Progenitor cell of endocrine pancreas (in vitro differentiated cells): Measurements from ENCODE around the gene FBXO42. TPM values are rescaled to one million over a fixed set of nuclear protein-coding genes. Genes with fewer than 3 reads are reported as not detected.

ENCODE experiments used
- DNase-seq: peaks from one replicate; pipeline ENCODE4 v3.0.0; 2021; ENCODE audit warnings: low spot score; ENCODE audit not compliant: unreplicated experiment
- H3K27ac Mint-ChIP-seq: 2 replicates; pipeline ENCODE4 v1.8.0; 2021; ENCODE audit warnings: mild to moderate bottlenecking, moderate library complexity, mixed read lengths
- H3K27me3 Mint-ChIP-seq: 2 replicates; pipeline ENCODE4 v1.8.0; 2021; ENCODE audit warnings: mixed read lengths
- H3K36me3 Mint-ChIP-seq: 2 replicates; pipeline ENCODE4 v1.8.0; 2022; ENCODE audit warnings: mixed read lengths; ENCODE audit not compliant: insufficient read depth
- H3K4me1 Mint-ChIP-seq: 2 replicates; pipeline ENCODE4 v1.8.0; 2021; ENCODE audit warnings: low read depth, mixed read lengths
- H3K4me3 Mint-ChIP-seq: 2 replicates; pipeline ENCODE4 v1.8.0; 2021; ENCODE audit warnings: low read depth, mild to moderate bottlenecking, moderate library complexity, mixed read lengths
- H3K9me3 Mint-ChIP-seq: 2 replicates; pipeline ENCODE4 v1.8.0; 2021; ENCODE audit warnings: low read depth, mixed read lengths
- total RNA-seq: library from RNA; stranded (reverse); gene quantifications from 2 replicates; pipeline ENCODE4 v1.2.1, GENCODE V29; 2021
- TF ChIP-seq, protein P1 (sequence below): fragments of 200-600 bp; sonication (generic); IDR thresholded peaks from one replicate; pipeline ENCODE4 v1.5.0; 2021; ENCODE audit warnings: antibody characterized with exemption, mild to moderate bottlenecking; ENCODE audit not compliant: unreplicated experiment

The FBXO42 gene
- total RNA-seq, 1 donor from 2014 or later: 30.5 TPM

DNA sequence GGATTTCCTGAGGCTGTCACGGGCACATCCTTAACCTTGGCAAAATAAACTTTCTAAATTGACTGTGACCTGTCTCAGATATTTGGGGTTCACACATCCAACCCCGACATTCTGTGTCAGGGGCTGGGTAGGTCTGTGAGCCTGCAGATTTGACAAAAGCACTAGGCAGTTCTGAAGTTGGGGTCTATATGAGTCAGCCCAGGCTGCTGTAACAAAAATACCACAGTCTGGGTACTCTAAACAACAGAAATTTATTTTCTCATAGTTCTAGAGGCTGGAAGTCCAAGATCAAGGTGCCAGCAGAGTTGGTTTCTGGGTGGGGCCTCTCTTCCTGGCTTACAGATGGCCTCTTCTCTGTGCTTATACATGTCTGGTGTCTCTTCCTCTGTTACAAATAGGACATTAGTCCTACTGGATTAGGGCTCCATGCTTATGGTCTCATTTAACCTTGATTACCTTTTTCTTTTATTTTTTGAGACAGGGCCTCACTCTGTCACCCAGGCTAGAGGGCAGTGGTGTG lies 112.2 kb downstream of the FBXO42 start:
- Mint-ChIP-seq H3K4me1 (peaks cover 24% of the 10 kb centered on the region), H3K4me3 (no peak overlapping the region), H3K36me3 (no peaks in the 10 kb centered on the region), H3K9me3 (no peaks in the 10 kb centered on the region), H3K27ac (no peak overlapping the region), H3K27me3 (no peaks in the 10 kb centered on the region)
- TF ChIP-seq, protein P1, sequence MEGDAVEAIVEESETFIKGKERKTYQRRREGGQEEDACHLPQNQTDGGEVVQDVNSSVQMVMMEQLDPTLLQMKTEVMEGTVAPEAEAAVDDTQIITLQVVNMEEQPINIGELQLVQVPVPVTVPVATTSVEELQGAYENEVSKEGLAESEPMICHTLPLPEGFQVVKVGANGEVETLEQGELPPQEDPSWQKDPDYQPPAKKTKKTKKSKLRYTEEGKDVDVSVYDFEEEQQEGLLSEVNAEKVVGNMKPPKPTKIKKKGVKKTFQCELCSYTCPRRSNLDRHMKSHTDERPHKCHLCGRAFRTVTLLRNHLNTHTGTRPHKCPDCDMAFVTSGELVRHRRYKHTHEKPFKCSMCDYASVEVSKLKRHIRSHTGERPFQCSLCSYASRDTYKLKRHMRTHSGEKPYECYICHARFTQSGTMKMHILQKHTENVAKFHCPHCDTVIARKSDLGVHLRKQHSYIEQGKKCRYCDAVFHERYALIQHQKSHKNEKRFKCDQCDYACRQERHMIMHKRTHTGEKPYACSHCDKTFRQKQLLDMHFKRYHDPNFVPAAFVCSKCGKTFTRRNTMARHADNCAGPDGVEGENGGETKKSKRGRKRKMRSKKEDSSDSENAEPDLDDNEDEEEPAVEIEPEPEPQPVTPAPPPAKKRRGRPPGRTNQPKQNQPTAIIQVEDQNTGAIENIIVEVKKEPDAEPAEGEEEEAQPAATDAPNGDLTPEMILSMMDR: no peak
- no peak for DNase-seq

DNA sequence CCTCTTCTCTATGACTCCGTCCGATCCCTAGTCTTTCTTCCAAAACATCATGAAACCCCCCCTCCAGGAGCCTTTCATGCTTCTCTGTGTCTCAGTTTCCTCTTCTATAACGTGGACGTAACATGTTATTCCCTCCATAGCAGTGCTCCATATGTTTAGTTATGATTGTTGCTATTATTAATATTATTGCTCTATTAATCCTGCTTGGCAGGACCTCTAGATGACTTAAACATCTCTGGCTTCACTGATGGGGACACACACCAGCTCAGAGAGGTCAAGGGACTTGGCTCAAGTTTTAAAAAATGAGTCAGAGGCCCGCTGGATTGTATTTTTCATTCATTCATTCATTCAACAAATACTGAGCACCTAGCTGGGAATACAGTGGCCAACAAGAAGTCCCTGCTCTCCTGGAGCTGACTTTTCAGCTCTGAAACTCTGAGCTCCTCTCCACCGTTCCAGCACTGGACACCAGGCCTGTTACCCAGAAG lies 114.9 kb downstream of the FBXO42 start:
- H3K27ac Mint-ChIP-seq: peak overlapping the region; percentile 95
- TF ChIP-seq, protein P1: no peak
- peaks cover 20% of the 10 kb centered on the region for H3K4me1 Mint-ChIP-seq
- no peak for DNase-seq
- H3K36me3 Mint-ChIP-seq: no peaks in the 10 kb centered on the region
- no peaks in the 10 kb centered on the region for H3K27me3 Mint-ChIP-seq
- no peaks in the 10 kb centered on the region for H3K9me3 Mint-ChIP-seq
- H3K4me3 Mint-ChIP-seq: peak overlapping the region; percentile 85

DNA sequence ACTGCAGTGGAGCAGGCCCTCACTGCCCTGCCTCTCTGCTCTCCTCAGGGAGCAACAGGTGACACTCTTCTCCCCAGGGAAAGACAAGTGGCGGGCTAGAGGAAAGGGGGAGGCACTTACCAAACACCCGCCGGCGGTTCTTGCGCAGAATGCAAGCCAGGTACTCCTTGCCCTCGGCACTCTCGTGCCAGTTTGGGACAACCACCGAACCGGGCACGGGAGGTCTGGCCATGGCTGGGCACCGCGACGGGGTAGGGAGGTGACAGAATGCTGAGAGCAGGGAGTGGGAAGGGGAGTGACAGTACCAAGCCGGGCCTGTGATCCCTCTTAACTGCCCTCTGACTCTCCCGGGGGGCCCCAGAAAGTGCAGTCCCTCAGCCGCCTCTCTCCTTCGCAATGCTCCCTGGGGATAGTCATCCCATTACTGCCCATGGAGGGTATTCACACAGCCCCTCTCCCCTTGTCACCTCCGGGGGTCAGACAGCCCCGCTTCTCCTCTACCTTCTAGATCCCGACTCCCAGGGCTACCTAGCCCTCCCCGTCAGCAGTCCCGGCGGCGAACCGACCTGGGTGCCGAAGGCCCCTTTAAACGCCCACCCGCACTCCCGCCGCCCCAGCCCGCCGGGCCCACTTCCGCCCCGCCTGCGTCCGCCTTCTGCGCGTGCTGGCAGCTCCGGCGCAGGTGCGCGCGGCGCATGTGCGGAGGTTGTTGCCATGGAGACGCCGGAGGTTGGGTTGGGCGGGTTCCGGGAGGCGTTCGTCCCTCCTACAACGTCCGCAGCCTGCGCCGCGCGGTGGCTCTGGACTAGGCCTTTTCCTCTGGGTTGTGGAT lies 115.6 kb downstream of the FBXO42 start, which contains the start of gene CPLANE2:
Gene CPLANE2, minus strand, starts transcription at position 673 of the 832 bp plus-strand sequence. Its CDS starts 441 bp downstream, at position 232.
- Mint-ChIP-seq H3K27me3 (no peaks in the 10 kb centered on the region), H3K36me3 (no peaks in the 10 kb centered on the region), H3K4me1 (peaks cover 20% of the 10 kb centered on the region), H3K4me3 (peak within 1 kb of the TSS; percentile 85), H3K9me3 (no peaks in the 10 kb centered on the region), H3K27ac (peak within 1 kb of the TSS; percentile 95)
- TF ChIP-seq, protein P1: no peak
- DNase-seq: peak; percentile 89

DNA sequence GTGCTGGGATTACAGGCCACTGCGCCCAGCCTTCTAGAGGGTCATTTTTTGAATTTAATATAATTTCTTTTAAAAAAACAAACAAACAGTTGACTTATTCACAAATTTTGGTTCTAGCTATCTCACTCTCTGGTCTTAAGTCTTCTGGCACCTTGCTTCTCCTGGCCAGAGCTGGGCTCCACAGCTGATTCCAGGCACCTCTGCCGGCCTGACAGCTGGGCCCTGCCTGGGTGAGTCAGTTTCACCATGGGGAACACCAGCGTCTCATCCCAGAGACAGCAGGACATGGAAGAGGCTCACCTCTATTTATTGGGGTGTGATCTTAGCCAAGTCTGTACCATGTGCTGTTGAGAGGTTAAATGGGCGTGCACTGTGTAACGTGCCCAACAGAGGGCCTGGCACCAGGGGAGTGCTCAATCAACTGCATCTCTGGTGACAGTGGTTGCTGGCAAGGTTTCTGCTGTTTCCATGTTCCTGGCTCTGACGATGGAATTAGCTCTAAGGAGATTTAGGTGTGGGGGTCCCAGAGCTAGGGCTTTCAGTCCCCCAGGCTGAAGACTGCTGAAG lies 116.3 kb downstream of the FBXO42 start:
- TF ChIP-seq, protein P1: peak; percentile 31
- H3K27ac Mint-ChIP-seq: peak overlapping the region; percentile 91
- peaks cover 16% of the 10 kb centered on the region for H3K4me1 Mint-ChIP-seq
- no peaks in the 10 kb centered on the region for H3K36me3 Mint-ChIP-seq
- no peak for DNase-seq
- H3K9me3 Mint-ChIP-seq: no peaks in the 10 kb centered on the region
- H3K4me3 Mint-ChIP-seq: peak overlapping the region; percentile 85
- no peaks in the 10 kb centered on the region for H3K27me3 Mint-ChIP-seq

DNA sequence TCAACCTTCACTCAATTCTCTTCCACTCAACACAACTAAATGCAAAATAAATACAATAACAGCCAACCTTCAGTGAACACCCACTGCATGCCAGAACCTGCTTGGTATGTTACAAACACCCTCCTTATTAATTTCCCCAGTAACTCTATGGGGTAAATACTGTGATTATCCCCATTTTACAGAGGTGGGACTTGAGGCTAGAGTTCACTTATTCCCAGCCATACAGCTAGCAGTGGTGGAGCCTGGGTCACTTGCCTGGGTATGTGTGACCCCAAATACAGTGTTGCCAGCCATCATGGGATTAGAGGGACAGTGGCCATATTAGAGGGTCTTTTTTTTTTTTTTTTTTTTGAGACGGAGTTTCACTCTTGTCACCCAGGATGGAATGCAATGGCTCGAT lies 116.9 kb downstream of the FBXO42 start:
- H3K9me3 Mint-ChIP-seq: no peaks in the 10 kb centered on the region
- H3K27me3 Mint-ChIP-seq: no peaks in the 10 kb centered on the region
- TF ChIP-seq, protein P1: no peak
- DNase-seq: no peak
- no peak overlapping the region for H3K4me3 Mint-ChIP-seq
- H3K4me1 Mint-ChIP-seq: peaks cover 13% of the 10 kb centered on the region
- H3K36me3 Mint-ChIP-seq: no peaks in the 10 kb centered on the region
- H3K27ac Mint-ChIP-seq: no peak overlapping the region
